ENCODE measurements around the gene IL4. TPM values are rescaled to one million over a fixed set of nuclear protein-coding genes. Genes with fewer than 3 reads are reported as not detected.

IL4 gene
- total RNA-seq, 4 donors from 2014 or later = not detected

GRCh38 chr5:132651838-132652469 lies 21.8 kb upstream of the IL4 start:
- Histone ChIP-seq H3K9me3 (peaks cover 0 to 9% (median 0%) of the 10 kb centered on the region in 3 donors), H3K4me1 (peaks cover 8 to 15% (median 10%) of the 10 kb centered on the region in 3 donors), H3K27ac (no peak overlapping the region), H3K36me3 (no peaks in the 10 kb centered on the region), H3K27me3 (peaks cover 0 to 46% (median 7%) of the 10 kb centered on the region in 4 donors), H3K4me3 (no peak overlapping the region)
- 66 to 75% methylated on average over 4 of the region's 4 CpGs for WGBS, 2 donors
- no peak for DNase-seq
- intact Hi-C loops (cut with DNase I) = no loop called here
- TF ChIP-seq POLR2A (IDR thresholded peaks at IDR 0.05) = no peak
- TF ChIP-seq CTCF (IDR thresholded peaks at IDR 0.05) = no peak

GRCh38 chr5:132653716-132654115 lies 20.1 kb upstream of the IL4 start:
- intact Hi-C loops (cut with DNase I) = no loop called here
- Histone ChIP-seq H3K27me3 (peaks cover 0 to 54% (median 7%) of the 10 kb centered on the region in 4 donors), H3K27ac (no peak overlapping the region), H3K9me3 (no peaks in the 10 kb centered on the region), H3K36me3 (no peaks in the 10 kb centered on the region), H3K4me3 (no peak overlapping the region), H3K4me1 (peaks cover 8 to 15% (median 10%) of the 10 kb centered on the region in 3 donors)
- WGBS, 2 donors = 25 to 35% methylated on average over 6 to 7 of the region's 7 CpGs
- DNase-seq = no peak
- TF ChIP-seq POLR2A (IDR thresholded peaks at IDR 0.05) (no peak), CTCF (IDR thresholded peaks at IDR 0.05) (no peak)

DNA sequence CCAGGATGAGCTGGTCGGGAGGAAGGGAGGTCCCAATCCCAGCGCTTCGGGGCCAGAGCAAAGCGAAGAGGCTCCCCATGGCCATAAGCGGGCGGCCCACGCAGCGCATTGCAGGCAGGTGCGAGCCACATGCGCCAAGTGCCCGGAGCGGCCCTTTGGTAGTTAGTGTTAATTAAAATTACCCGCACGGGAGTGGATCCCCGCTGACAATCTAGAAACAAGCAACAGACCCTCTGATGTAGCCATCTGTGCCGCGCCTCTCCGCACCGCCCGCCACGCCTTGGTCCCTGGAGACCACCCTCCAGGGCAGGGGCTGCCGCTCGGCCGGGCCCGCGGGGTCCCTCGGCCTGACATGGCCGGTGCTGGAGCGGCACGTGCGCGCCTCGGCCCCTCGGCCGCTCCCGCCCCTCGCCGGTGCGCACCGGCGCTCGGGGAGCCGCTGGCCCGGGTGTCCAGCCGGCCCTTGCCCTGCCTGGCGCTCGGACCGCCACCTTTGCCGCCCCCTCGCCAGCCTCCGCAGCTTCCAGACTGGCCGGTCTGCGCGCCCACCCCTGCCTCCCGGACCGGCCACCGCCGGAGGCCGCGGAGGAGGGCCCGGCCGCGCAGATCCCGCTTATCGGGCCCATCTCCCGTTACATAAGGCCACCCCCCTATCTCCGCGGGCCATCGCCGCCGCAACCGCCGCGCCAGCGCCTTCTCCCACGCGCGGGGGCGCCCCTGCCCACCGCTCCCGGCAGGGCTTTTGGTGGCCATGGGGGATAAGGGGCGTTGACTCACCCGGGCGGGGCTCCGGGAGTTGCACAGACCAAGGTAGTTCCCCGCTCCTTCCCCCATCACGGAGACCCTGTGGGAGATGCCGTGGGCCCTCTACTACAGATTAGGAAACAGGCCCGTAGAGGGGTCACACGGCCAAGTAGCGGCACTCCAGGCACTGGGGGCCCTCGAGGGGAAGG lies 17.7 kb upstream of the IL4 start:
- TF ChIP-seq POLR2A (IDR thresholded peaks at IDR 0.05) = no peak
- TF ChIP-seq CTCF (IDR thresholded peaks at IDR 0.05) = no peak
- 0 to 25% methylated on average over 1 to 10 of the region's 92 CpGs for WGBS, 2 donors
- no peak for DNase-seq
- Histone ChIP-seq H3K36me3 (no peaks in the 10 kb centered on the region), H3K4me3 (peak overlapping the region; percentile 7 to 64 (median 26)), H3K4me1 (peaks cover 8 to 15% (median 10%) of the 10 kb centered on the region in 3 donors), H3K9me3 (no peaks in the 10 kb centered on the region), H3K27me3 (peaks cover 0 to 54% (median 7%) of the 10 kb centered on the region in 4 donors), H3K27ac (no peak overlapping the region)
- intact Hi-C loops (cut with DNase I) = no loop called here

- WGBS, 2 donors = 64 to 73% methylated on average over 8 to 9 of the region's 12 CpGs
- H3K9me3 ChIP-seq = no peaks in the 10 kb centered on the region
- no peaks in the 10 kb centered on the region for H3K36me3 ChIP-seq
- peaks cover 0 to 54% (median 7%) of the 10 kb centered on the region in 4 donors for H3K27me3 ChIP-seq
- peak overlapping the region in 2 of 4 donors; percentile 43 to 64 for H3K4me3 ChIP-seq
- peaks cover 8 to 15% (median 10%) of the 10 kb centered on the region in 3 donors for H3K4me1 ChIP-seq
- no peak for TF ChIP-seq POLR2A (IDR thresholded peaks at IDR 0.05)
- TF ChIP-seq CTCF (IDR thresholded peaks at IDR 0.05) = no peak
- no peak overlapping the region for H3K27ac ChIP-seq
- no peak for DNase-seq
- intact Hi-C loops (cut with DNase I) = no loop called here
These were observed 16.9 kb upstream of the IL4 start for GRCh38 chr5:132656774-132657355.

Data from esophagus squamous epithelium (tissue), 5 donors.